ENCODE measurements around the gene ULK2.
A peak's percentile ranks its signal among the peaks of the same experiment; 100 is the strongest.
"Not testable (repeated sequence)": the region's sequence is repeated elsewhere in the genome, so short reads cannot be mapped to it uniquely, and the experiment has no call there.

Gene ULK2

GRCh38 chr17:19883537-19884215 is 15.9 kb upstream of the ULK2 start:
- DNase-seq: no peak
- TF ChIP-seq POLR2A (IDR thresholded peaks at IDR 0.05; ENCODE audit: low read length) (no peak), GATA1 (IDR thresholded peaks at IDR 0.05; ENCODE audit: low read depth, low read length) (no peak)

GRCh38 chr17:19880393-19880792 is 12.7 kb upstream of the ULK2 start:
- no peak for TF ChIP-seq POLR2A (IDR thresholded peaks at IDR 0.05; ENCODE audit: low read length)
- TF ChIP-seq GATA1 (IDR thresholded peaks at IDR 0.05; ENCODE audit: low read depth, low read length): no peak
- no peak for DNase-seq

GRCh38 chr17:19877364-19877945 is 9.7 kb upstream of the ULK2 start:
- DNase-seq: peak in 1 of 2 experiments; percentile 58

GRCh38 chr17:19876529-19877161 is 8.9 kb upstream of the ULK2 start:
- DNase-seq: no peak
- TF ChIP-seq GATA1 (IDR thresholded peaks at IDR 0.05; ENCODE audit: low read depth, low read length): no peak

More at GRCh38 chr17:19877364-19877945, 9.7 kb upstream of the ULK2 start:
- no peak for TF ChIP-seq POLR2A (IDR thresholded peaks at IDR 0.05; ENCODE audit: low read length)
- TF ChIP-seq GATA1 (IDR thresholded peaks at IDR 0.05; ENCODE audit: low read depth, low read length): no peak

GRCh38 chr17:19874256-19874655 is 6.5 kb upstream of the ULK2 start:
- DNase-seq: no peak

GRCh38 chr17:19873346-19873745 is 5.6 kb upstream of the ULK2 start:
- no peak for TF ChIP-seq GATA1 (IDR thresholded peaks at IDR 0.05; ENCODE audit: low read depth, low read length)
- TF ChIP-seq POLR2A (IDR thresholded peaks at IDR 0.05; ENCODE audit: low read length): no peak
- DNase-seq: no peak

More at GRCh38 chr17:19874256-19874655, 6.5 kb upstream of the ULK2 start:
- TF ChIP-seq GATA1 (IDR thresholded peaks at IDR 0.05; ENCODE audit: low read depth, low read length) (no peak), POLR2A (IDR thresholded peaks at IDR 0.05; ENCODE audit: low read length) (no peak)

GRCh38 chr17:19868079-19868395 is 301 bp upstream of the ULK2 start:
- no peak for DNase-seq
- no peak for TF ChIP-seq POLR2A (IDR thresholded peaks at IDR 0.05; ENCODE audit: low read length)
- TF ChIP-seq GATA1 (IDR thresholded peaks at IDR 0.05; ENCODE audit: low read depth, low read length): no peak

- DNase-seq: peak; percentile 75
- TF ChIP-seq GATA1 (IDR thresholded peaks at IDR 0.05; ENCODE audit: low read depth, low read length) (no peak), POLR2A (IDR thresholded peaks at IDR 0.05; ENCODE audit: low read length) (no peak)
Observed at GRCh38 chr17:19867079-19867328, 732 bp downstream of the ULK2 start.

GRCh38 chr17:19865021-19865420 is 2.7 kb downstream of the ULK2 start:
- no peak for TF ChIP-seq POLR2A (IDR thresholded peaks at IDR 0.05; ENCODE audit: low read length)
- no peak for TF ChIP-seq GATA1 (IDR thresholded peaks at IDR 0.05; ENCODE audit: low read depth, low read length)
- no peak for DNase-seq

- not testable (repeated sequence) for DNase-seq
Observed at GRCh38 chr17:19860647-19861177, 7.0 kb downstream of the ULK2 start.

- no peak for TF ChIP-seq GATA1 (IDR thresholded peaks at IDR 0.05; ENCODE audit: low read depth, low read length)
- no peak for TF ChIP-seq POLR2A (IDR thresholded peaks at IDR 0.05; ENCODE audit: low read length)
- DNase-seq: no peak
Observed at GRCh38 chr17:19857640-19858039, 10.1 kb downstream of the ULK2 start.

- TF ChIP-seq GATA1 (IDR thresholded peaks at IDR 0.05; ENCODE audit: low read depth, low read length) (no peak), POLR2A (IDR thresholded peaks at IDR 0.05; ENCODE audit: low read length) (no peak)
- no peak for DNase-seq
Observed at GRCh38 chr17:19833914-19834313, 33.8 kb downstream of the ULK2 start.

GRCh38 chr17:19830061-19830460 is 37.7 kb downstream of the ULK2 start:
- TF ChIP-seq GATA1 (IDR thresholded peaks at IDR 0.05; ENCODE audit: low read depth, low read length) (no peak), POLR2A (IDR thresholded peaks at IDR 0.05; ENCODE audit: low read length) (no peak)
- no peak for DNase-seq

GRCh38 chr17:19812407-19812806 is 55.3 kb downstream of the ULK2 start:
- peak; percentile 8 to 9 for DNase-seq
- TF ChIP-seq GATA1 (IDR thresholded peaks at IDR 0.05; ENCODE audit: low read depth, low read length) (no peak), POLR2A (IDR thresholded peaks at IDR 0.05; ENCODE audit: low read length) (no peak)

- TF ChIP-seq GATA1 (IDR thresholded peaks at IDR 0.05; ENCODE audit: low read depth, low read length) (no peak), POLR2A (IDR thresholded peaks at IDR 0.05; ENCODE audit: low read length) (no peak)
- no peak for DNase-seq
Observed at GRCh38 chr17:19805006-19805405, 62.7 kb downstream of the ULK2 start.

All from erythroblast (primary cell).